Measurements from ENCODE around the gene TPBGL. TPM values are rescaled to one million over a fixed set of nuclear protein-coding genes. Genes with fewer than 3 reads are reported as not detected.

TPBGL gene
- total RNA-seq, 1 experiment from 2014 or later = not detected

DNA sequence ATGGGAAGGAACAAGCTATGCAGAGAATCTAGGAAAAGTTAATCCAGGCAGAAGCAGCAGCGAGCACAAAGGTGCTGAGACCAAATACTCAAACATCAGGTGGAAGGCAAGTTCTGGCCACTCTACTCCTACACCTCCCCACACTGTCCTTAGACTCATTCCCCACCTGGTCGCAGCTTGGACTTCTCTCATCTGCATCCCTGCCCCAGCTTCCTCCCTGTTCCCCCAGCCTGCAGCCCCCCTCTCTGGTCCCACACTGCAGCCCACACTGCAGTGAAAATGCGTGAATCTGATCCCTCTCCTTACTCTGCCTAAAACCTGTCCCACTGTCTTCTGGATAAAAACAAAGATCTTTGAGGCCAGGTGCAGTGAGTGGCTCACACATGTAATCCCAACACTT lies 9.1 kb downstream of the TPBGL start:
- Histone ChIP-seq H3K9me2 (replicated peaks; ENCODE audit: low read length) (no peaks in the 10 kb centered on the region), H3K9ac (ENCODE audit: low read length) (no peak overlapping the region)
- POLR2A ChIA-PET (ENCODE audit: unreplicated experiment) = no interaction called here

GRCh38 chr11:75254326-75254725 lies 13.8 kb downstream of the TPBGL start:
- Histone ChIP-seq H3K9me3 (ENCODE audit: low read length) (no peaks in the 10 kb centered on the region), H3K36me3 (ENCODE audit: low read depth, low read length) (no peaks in the 10 kb centered on the region), H2AFZ (ENCODE audit: low read length) (no peak overlapping the region), H3K4me1 (ENCODE audit: insufficient read depth, low read length) (no peaks in the 10 kb centered on the region), H3F3A (ENCODE audit: low read length, unreplicated experiment) (no peaks in the 10 kb centered on the region), H3K9me2 (replicated peaks; ENCODE audit: low read length) (no peaks in the 10 kb centered on the region), H3K27ac (ENCODE audit: low read length) (no peak overlapping the region), H3K4me3 (ENCODE audit: low read length) (no peak overlapping the region), H4K20me1 (ENCODE audit: low read length) (no peaks in the 10 kb centered on the region), H3K9ac (ENCODE audit: low read length) (no peak overlapping the region), H3K27me3 (ENCODE audit: low read length) (peaks cover 32% of the 10 kb centered on the region), H3K4me2 (ENCODE audit: low read length) (no peak overlapping the region), H3K79me2 (ENCODE audit: low read length) (no peaks in the 10 kb centered on the region)
- intact Hi-C loops (cut with micrococcal nuclease) = no loop called here
- DNase-seq = no peak
- no TSS peak for BruUV-seq (replicated peaks)
- POLR2A ChIA-PET (ENCODE audit: unreplicated experiment) = no interaction called here
- TF ChIP-seq EZH2 (IDR thresholded peaks at IDR 0.05; ENCODE audit: low read length, unreplicated experiment) (no peak), EZH2phosphoT487 (IDR thresholded peaks at IDR 0.05; ENCODE audit: borderline replicate concordance, low read length) (no peak)
- TF ChIP-seq, protein P1, sequence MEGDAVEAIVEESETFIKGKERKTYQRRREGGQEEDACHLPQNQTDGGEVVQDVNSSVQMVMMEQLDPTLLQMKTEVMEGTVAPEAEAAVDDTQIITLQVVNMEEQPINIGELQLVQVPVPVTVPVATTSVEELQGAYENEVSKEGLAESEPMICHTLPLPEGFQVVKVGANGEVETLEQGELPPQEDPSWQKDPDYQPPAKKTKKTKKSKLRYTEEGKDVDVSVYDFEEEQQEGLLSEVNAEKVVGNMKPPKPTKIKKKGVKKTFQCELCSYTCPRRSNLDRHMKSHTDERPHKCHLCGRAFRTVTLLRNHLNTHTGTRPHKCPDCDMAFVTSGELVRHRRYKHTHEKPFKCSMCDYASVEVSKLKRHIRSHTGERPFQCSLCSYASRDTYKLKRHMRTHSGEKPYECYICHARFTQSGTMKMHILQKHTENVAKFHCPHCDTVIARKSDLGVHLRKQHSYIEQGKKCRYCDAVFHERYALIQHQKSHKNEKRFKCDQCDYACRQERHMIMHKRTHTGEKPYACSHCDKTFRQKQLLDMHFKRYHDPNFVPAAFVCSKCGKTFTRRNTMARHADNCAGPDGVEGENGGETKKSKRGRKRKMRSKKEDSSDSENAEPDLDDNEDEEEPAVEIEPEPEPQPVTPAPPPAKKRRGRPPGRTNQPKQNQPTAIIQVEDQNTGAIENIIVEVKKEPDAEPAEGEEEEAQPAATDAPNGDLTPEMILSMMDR (conservative IDR thresholded peaks at IDR 0.05; ENCODE audit: low read depth, low read length) = no peak
- ATAC-seq = no peak
- CTCF ChIA-PET = interaction anchor here (0.6 kb wide), 1 partner anchor 241 kb away, joined by 5 read pairs; no protein-coding TSS in a partner anchor

More for the DNA sequence above, 9.1 kb downstream of the TPBGL start:
- H3K27ac ChIP-seq (ENCODE audit: low read length) = no peak overlapping the region
- no peaks in the 10 kb centered on the region; the same call in 1 of the 2 replicates for H3K36me3 ChIP-seq (ENCODE audit: low read depth, low read length)
- no peak overlapping the region for H2AFZ ChIP-seq (ENCODE audit: low read length)
- TF ChIP-seq EZH2phosphoT487 (IDR thresholded peaks at IDR 0.05; ENCODE audit: borderline replicate concordance, low read length) = no peak
- TF ChIP-seq, protein P1 (conservative IDR thresholded peaks at IDR 0.05; ENCODE audit: low read depth, low read length) = no peak
- H3K9me3 ChIP-seq (ENCODE audit: low read length) = no peaks in the 10 kb centered on the region
- peaks cover 21% of the 10 kb centered on the region for H3K27me3 ChIP-seq (ENCODE audit: low read length)
- CTCF ChIA-PET = interaction anchor here (0.6 to 1.3 kb wide), 2 partner anchors 227 to 319 kb away, joined by 3 read pairs; no protein-coding TSS in a partner anchor
- H3K4me1 ChIP-seq (ENCODE audit: insufficient read depth, low read length) = no peaks in the 10 kb centered on the region
- H4K20me1 ChIP-seq (ENCODE audit: low read length) = no peaks in the 10 kb centered on the region
- H3F3A ChIP-seq (ENCODE audit: low read length, unreplicated experiment) = no peaks in the 10 kb centered on the region
- H3K79me2 ChIP-seq (ENCODE audit: low read length) = no peaks in the 10 kb centered on the region
- H3K4me3 ChIP-seq (ENCODE audit: low read length) = no peak overlapping the region
- BruUV-seq (replicated peaks) = no TSS peak
- intact Hi-C loops (cut with micrococcal nuclease) = no loop called here
- DNase-seq (no peak), ATAC-seq (no peak)
- no peak overlapping the region for H3K4me2 ChIP-seq (ENCODE audit: low read length)

DNA sequence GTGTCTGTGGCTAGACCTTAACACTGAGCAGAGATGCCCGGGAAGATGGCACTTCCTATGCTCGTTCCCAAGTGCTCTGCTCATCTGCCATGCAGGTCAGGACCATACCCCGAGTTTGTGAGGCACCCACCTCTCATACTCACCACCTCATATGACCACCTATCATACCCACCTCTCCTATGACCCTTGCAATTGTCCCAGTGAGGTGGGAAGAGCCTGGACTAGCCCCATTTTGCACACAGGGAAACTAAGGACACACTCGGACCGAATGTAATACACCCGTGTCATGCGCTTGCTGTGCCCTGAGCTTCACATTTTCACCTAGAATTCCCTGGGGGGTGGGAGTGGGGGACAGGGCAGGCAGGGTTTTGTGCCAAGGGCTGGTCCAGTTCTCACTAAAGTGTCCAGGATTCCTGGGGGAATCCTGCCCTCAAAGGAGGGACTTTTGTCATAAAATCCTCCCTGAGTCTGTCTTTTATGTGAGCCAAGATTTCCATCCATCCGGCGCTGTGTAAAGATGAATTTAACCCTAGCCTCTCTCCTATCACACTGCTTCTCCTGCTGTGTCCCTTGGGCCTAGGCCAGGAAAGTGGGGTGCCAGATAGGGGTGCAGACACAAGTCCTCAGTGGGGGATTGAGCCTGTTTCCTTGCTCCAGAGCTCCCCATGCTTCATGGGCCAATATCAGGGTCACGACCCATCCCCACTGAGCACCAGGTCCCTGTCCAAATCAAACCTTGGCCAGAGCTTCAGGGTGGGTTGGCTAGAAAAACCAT lies 20.0 kb downstream of the TPBGL start:
- no TSS peak for BruUV-seq (replicated peaks)
- Histone ChIP-seq H3F3A (ENCODE audit: low read length, unreplicated experiment) (no peaks in the 10 kb centered on the region), H2AFZ (ENCODE audit: low read length) (no peak overlapping the region), H4K20me1 (ENCODE audit: low read length) (no peaks in the 10 kb centered on the region), H3K4me3 (ENCODE audit: low read length) (no peak overlapping the region), H3K27ac (ENCODE audit: low read length) (no peak overlapping the region), H3K27me3 (ENCODE audit: low read length) (peaks cover 11% of the 10 kb centered on the region), H3K36me3 (ENCODE audit: low read depth, low read length) (no peaks in the 10 kb centered on the region), H3K9ac (ENCODE audit: low read length) (no peak overlapping the region), H3K4me2 (ENCODE audit: low read length) (no peak overlapping the region), H3K9me3 (ENCODE audit: low read length) (no peaks in the 10 kb centered on the region), H3K9me2 (replicated peaks; ENCODE audit: low read length) (no peaks in the 10 kb centered on the region), H3K4me1 (ENCODE audit: insufficient read depth, low read length) (0 out of 2 replicates have a peak, but pooled peaks cover 4% of the 10 kb centered on the region), H3K79me2 (ENCODE audit: low read length) (no peaks in the 10 kb centered on the region)
- DNase-seq = no peak
- POLR2A ChIA-PET (ENCODE audit: unreplicated experiment) = no interaction called here
- TF ChIP-seq EZH2 (IDR thresholded peaks at IDR 0.05; ENCODE audit: low read length, unreplicated experiment) = no peak
- CTCF ChIA-PET = interaction anchor here (0.6 kb wide), 1 partner anchor 105 kb away, joined by 3 read pairs; no protein-coding TSS in a partner anchor
- ATAC-seq = no peak
- intact Hi-C loops (cut with micrococcal nuclease) = no loop called here

All from PC-3 (cell line).